ENCODE results near the gene THRB.
"Not testable (repeated sequence)": the region's sequence is repeated elsewhere in the genome, so short reads cannot be mapped to it uniquely, and the experiment has no call there.

The THRB gene

GRCh38 chr3:24111711-24112110 is 382.9 kb downstream of the THRB start:
- no peaks in the 10 kb centered on the region for H3K4me1 Mint-ChIP-seq (ENCODE audit: low read depth)
- no peak overlapping the region for H3K4me3 Mint-ChIP-seq
- no peaks in the 10 kb centered on the region for H3K9me3 Mint-ChIP-seq (ENCODE audit: low read depth)
- H3K27ac Mint-ChIP-seq: no peak overlapping the region
- H3K27me3 Mint-ChIP-seq: peaks cover 2% of the 10 kb centered on the region
- H3K36me3 Mint-ChIP-seq: no peaks in the 10 kb centered on the region

GRCh38 chr3:24110051-24110450 is 384.6 kb downstream of the THRB start:
- Mint-ChIP-seq H3K36me3 (no peaks in the 10 kb centered on the region), H3K9me3 (ENCODE audit: low read depth) (no peaks in the 10 kb centered on the region), H3K27me3 (peaks cover 2% of the 10 kb centered on the region), H3K27ac (no peak overlapping the region), H3K4me3 (no peak overlapping the region), H3K4me1 (ENCODE audit: low read depth) (no peaks in the 10 kb centered on the region)

DNA sequence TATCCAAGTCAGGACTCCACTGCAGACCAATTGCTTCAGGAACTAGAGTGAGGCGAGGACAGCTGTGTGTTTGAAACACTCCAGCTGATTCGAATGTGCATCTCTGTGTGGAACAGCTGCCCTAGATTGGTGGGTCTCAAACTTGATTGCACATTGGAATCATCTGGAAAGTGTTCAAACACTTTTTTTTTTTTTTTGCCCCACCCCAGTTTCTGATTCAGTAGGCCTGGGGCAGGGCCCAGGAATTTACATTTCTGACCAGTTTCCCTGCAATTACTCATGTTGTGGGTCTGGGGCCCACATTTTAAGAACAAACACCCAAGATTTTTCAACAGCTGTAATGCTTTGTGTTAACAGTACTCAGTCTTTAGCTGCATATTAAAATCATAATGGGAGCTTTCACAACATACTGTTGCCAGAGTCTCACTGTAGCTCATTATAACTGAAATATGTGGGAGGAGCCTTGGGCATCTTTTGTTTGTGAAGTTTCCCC is 392.9 kb downstream of the THRB start:
- Mint-ChIP-seq H3K27me3 (no peaks in the 10 kb centered on the region), H3K4me3 (no peak overlapping the region), H3K4me1 (ENCODE audit: low read depth) (no peaks in the 10 kb centered on the region), H3K9me3 (ENCODE audit: low read depth) (peaks cover 5% of the 10 kb centered on the region), H3K36me3 (no peaks in the 10 kb centered on the region), H3K27ac (no peak overlapping the region)

DNA sequence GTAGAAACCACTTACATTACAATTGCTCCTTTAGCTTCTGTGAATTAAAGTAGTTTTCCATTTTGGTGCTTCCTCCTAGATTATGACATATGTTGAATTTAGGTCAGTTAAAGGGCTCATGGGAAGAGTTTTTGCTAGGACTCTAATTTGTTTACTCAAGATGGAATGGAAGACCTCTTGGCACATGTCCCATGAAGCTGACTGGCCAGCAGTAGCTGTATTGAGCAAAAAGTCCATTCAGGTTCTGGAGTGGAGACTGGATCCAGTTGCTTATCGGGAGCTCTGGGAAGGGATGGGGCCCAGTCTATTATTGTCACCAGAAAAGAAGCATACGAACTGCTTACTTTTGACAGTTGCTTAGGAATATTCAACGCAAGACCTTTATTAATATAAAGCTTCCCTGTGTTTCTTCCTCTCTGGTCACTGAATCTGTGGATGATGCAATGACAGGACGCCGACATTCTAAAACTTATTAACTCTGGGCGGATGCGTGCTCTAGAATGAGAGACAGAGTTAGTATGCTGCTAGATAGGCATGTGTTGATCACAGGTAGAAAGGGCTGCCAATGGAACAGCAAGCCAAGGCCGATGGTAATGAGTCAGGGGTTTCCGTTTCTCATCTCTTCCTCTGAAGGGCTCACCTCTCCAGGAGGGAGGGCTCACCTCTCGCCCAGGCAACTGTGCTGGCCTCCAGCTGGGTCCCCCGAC is 393.8 kb downstream of the THRB start:
- peaks cover 5% of the 10 kb centered on the region for H3K9me3 Mint-ChIP-seq (ENCODE audit: low read depth)
- no peaks in the 10 kb centered on the region for H3K27me3 Mint-ChIP-seq
- H3K4me1 Mint-ChIP-seq (ENCODE audit: low read depth): no peaks in the 10 kb centered on the region
- no peak overlapping the region for H3K27ac Mint-ChIP-seq
- H3K36me3 Mint-ChIP-seq: no peaks in the 10 kb centered on the region
- H3K4me3 Mint-ChIP-seq: no peak overlapping the region

- no peaks in the 10 kb centered on the region for H3K9me3 Mint-ChIP-seq (ENCODE audit: low read depth)
- no peaks in the 10 kb centered on the region for H3K27me3 Mint-ChIP-seq
- H3K4me1 Mint-ChIP-seq (ENCODE audit: low read depth): no peaks in the 10 kb centered on the region
- no peak overlapping the region for H3K4me3 Mint-ChIP-seq
- H3K27ac Mint-ChIP-seq: no peak overlapping the region
- H3K36me3 Mint-ChIP-seq: no peaks in the 10 kb centered on the region
Observed at GRCh38 chr3:24096695-24097290, 397.9 kb downstream of the THRB start.

GRCh38 chr3:24096271-24096670 is 398.4 kb downstream of the THRB start:
- H3K36me3 Mint-ChIP-seq: no peaks in the 10 kb centered on the region
- no peaks in the 10 kb centered on the region for H3K4me1 Mint-ChIP-seq (ENCODE audit: low read depth)
- no peak overlapping the region for H3K27ac Mint-ChIP-seq
- no peak overlapping the region for H3K4me3 Mint-ChIP-seq
- no peaks in the 10 kb centered on the region for H3K27me3 Mint-ChIP-seq
- no peaks in the 10 kb centered on the region for H3K9me3 Mint-ChIP-seq (ENCODE audit: low read depth)

GRCh38 chr3:24094818-24095217 is 399.8 kb downstream of the THRB start:
- H3K36me3 Mint-ChIP-seq; H3K27me3 Mint-ChIP-seq; H3K4me3 Mint-ChIP-seq; H3K27ac Mint-ChIP-seq; H3K9me3 Mint-ChIP-seq (ENCODE audit: low read depth); H3K4me1 Mint-ChIP-seq (ENCODE audit: low read depth): not testable (repeated sequence)

GRCh38 chr3:24088782-24089181 is 405.9 kb downstream of the THRB start:
- H3K4me3 Mint-ChIP-seq: no peak overlapping the region
- no peaks in the 10 kb centered on the region for H3K4me1 Mint-ChIP-seq (ENCODE audit: low read depth)
- no peaks in the 10 kb centered on the region for H3K27me3 Mint-ChIP-seq
- no peak overlapping the region for H3K27ac Mint-ChIP-seq
- H3K36me3 Mint-ChIP-seq: no peaks in the 10 kb centered on the region
- no peaks in the 10 kb centered on the region for H3K9me3 Mint-ChIP-seq (ENCODE audit: low read depth)

- Mint-ChIP-seq H3K4me3 (no peak overlapping the region), H3K27ac (no peak overlapping the region), H3K36me3 (no peaks in the 10 kb centered on the region), H3K4me1 (ENCODE audit: low read depth) (no peaks in the 10 kb centered on the region), H3K9me3 (ENCODE audit: low read depth) (no peaks in the 10 kb centered on the region), H3K27me3 (peaks cover 4% of the 10 kb centered on the region)
Observed at GRCh38 chr3:24087469-24087868, 407.2 kb downstream of the THRB start.

- H3K36me3 Mint-ChIP-seq: no peaks in the 10 kb centered on the region
- no peaks in the 10 kb centered on the region for H3K9me3 Mint-ChIP-seq (ENCODE audit: low read depth)
- H3K27ac Mint-ChIP-seq: no peak overlapping the region
- no peaks in the 10 kb centered on the region for H3K4me1 Mint-ChIP-seq (ENCODE audit: low read depth)
- peaks cover 4% of the 10 kb centered on the region for H3K27me3 Mint-ChIP-seq
- H3K4me3 Mint-ChIP-seq: no peak overlapping the region
Observed at GRCh38 chr3:24086617-24087404, 407.8 kb downstream of the THRB start.

- Mint-ChIP-seq H3K4me1 (ENCODE audit: low read depth) (no peaks in the 10 kb centered on the region), H3K36me3 (no peaks in the 10 kb centered on the region), H3K4me3 (no peak overlapping the region), H3K27ac (no peak overlapping the region), H3K9me3 (ENCODE audit: low read depth) (no peaks in the 10 kb centered on the region), H3K27me3 (peaks cover 4% of the 10 kb centered on the region)
Observed at GRCh38 chr3:24086206-24086605, 408.4 kb downstream of the THRB start.

- no peaks in the 10 kb centered on the region for H3K36me3 Mint-ChIP-seq
- no peaks in the 10 kb centered on the region for H3K27me3 Mint-ChIP-seq
- H3K4me3 Mint-ChIP-seq: no peak overlapping the region
- no peak overlapping the region for H3K27ac Mint-ChIP-seq
- H3K9me3 Mint-ChIP-seq (ENCODE audit: low read depth): peaks cover 14% of the 10 kb centered on the region
- H3K4me1 Mint-ChIP-seq (ENCODE audit: low read depth): no peaks in the 10 kb centered on the region
Observed at GRCh38 chr3:24072193-24072592, 422.5 kb downstream of the THRB start.

DNA sequence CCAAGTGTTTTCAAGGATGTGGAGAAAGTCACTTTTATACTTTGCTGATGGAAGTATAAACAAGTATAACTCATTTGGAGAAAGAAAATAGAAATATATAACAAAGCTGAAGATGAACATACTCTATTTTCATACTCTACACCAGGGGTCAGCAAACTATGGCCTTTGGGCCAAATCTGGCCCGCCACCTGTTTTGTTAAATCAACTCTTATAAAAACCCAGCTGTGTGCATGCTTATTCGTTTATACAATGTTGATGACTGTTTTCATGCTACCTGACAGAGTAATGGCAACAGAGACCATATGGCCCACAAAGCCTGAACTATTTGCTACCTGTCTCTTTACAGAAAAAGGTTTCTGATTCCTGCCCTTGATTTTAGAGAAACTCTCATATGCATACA is 425.6 kb downstream of the THRB start:
- no peak overlapping the region for H3K4me3 Mint-ChIP-seq
- H3K4me1 Mint-ChIP-seq (ENCODE audit: low read depth): no peaks in the 10 kb centered on the region
- no peaks in the 10 kb centered on the region for H3K27me3 Mint-ChIP-seq
- H3K36me3 Mint-ChIP-seq: no peaks in the 10 kb centered on the region
- no peak overlapping the region for H3K27ac Mint-ChIP-seq
- H3K9me3 Mint-ChIP-seq (ENCODE audit: low read depth): no peaks in the 10 kb centered on the region

GRCh38 chr3:24067483-24067882 is 427.2 kb downstream of the THRB start:
- no peak overlapping the region for H3K4me3 Mint-ChIP-seq
- H3K4me1 Mint-ChIP-seq (ENCODE audit: low read depth): no peaks in the 10 kb centered on the region
- H3K27me3 Mint-ChIP-seq: no peaks in the 10 kb centered on the region
- H3K36me3 Mint-ChIP-seq: no peaks in the 10 kb centered on the region
- no peaks in the 10 kb centered on the region for H3K9me3 Mint-ChIP-seq (ENCODE audit: low read depth)
- no peak overlapping the region for H3K27ac Mint-ChIP-seq

Data from activated naive CD8-positive, alpha-beta T cell (primary cell).